Caco-2 (cell line): ENCODE results near the gene SH3RF1. TPM values are rescaled to one million over a fixed set of nuclear protein-coding genes. Genes with fewer than 3 reads are reported as not detected.
A peak's percentile ranks its signal among the peaks of the same experiment; 100 is the strongest.

Experiments
- BruUV-seq: library from RNA; stranded (reverse); fragments of 400-500 nt; replicated peaks from 2 replicates; lab custom pipeline; 2021; lab: Mats Ljungman, UMichigan
- CTCF ChIA-PET: fragments of 300-600 bp; sonication (Branson Sonifier 250); formaldehyde crosslinking; loops from one replicate; lab custom pipeline; 2022; ENCODE audit warnings: antibody characterized with exemption; lab: Charles Lee
- POLR2A ChIA-PET: fragments of 300-600 bp; sonication (Branson Sonifier 250); formaldehyde crosslinking; loops from one replicate; lab custom pipeline; 2022; ENCODE audit warnings: antibody characterized with exemption; lab: Charles Lee
- DNase-seq, 2 experiments: peaks; one replicate each; pipeline versions ENCODE4 v3.0.0 to v3.0.0-alpha.2; 2020 to 2022
- H3K27me3 ChIP-seq: replicated peaks from 2 replicates; pipeline ENCODE4 v1.6.0; 2011; ENCODE audit warnings: low read length; ENCODE audit not compliant: control insufficient read depth, insufficient read depth
- H3K36me3 ChIP-seq: 2 replicates; pipeline ENCODE4 v1.5.1; 2011; ENCODE audit warnings: low read length; ENCODE audit not compliant: control insufficient read depth, insufficient read depth
- H3K4me1 ChIP-seq: fragments of 250-450 bp; sonication (Bioruptor Pico); 2 replicates; pipeline ENCODE4 v1.5.1; 2020; ENCODE audit warnings: mild to moderate bottlenecking
- H3K4me3 ChIP-seq: 2 replicates; pipeline ENCODE4 v1.5.1; 2011; ENCODE audit warnings: low read depth, mild to moderate bottlenecking, control low read depth, low read length
- H3K9me3 ChIP-seq: fragments of 250-450 bp; sonication (Bioruptor Pico); 2 replicates; pipeline ENCODE4 v1.5.1; 2020; ENCODE audit warnings: mild to moderate bottlenecking, moderate library complexity
- H3K27ac Mint-ChIP-seq: one replicate; pipeline ENCODE4 v1.8.0; 2022; ENCODE audit warnings: mixed read lengths; ENCODE audit not compliant: unreplicated experiment
- H3K27me3 Mint-ChIP-seq: one replicate; pipeline ENCODE4 v1.8.0; 2022; ENCODE audit warnings: mixed read lengths; ENCODE audit not compliant: insufficient read depth, unreplicated experiment
- H3K36me3 Mint-ChIP-seq: one replicate; pipeline ENCODE4 v1.8.0; 2022; ENCODE audit warnings: mild to moderate bottlenecking, mixed read lengths; ENCODE audit not compliant: insufficient read depth, unreplicated experiment
- H3K4me1 Mint-ChIP-seq: one replicate; pipeline ENCODE4 v1.8.0; 2022; ENCODE audit warnings: low read depth, mixed read lengths; ENCODE audit not compliant: unreplicated experiment
- H3K4me3 Mint-ChIP-seq: one replicate; pipeline ENCODE4 v1.8.0; 2022; ENCODE audit warnings: mild to moderate bottlenecking, moderate library complexity, mixed read lengths; ENCODE audit not compliant: unreplicated experiment
- H3K9me3 Mint-ChIP-seq: one replicate; pipeline ENCODE4 v1.8.0; 2022; ENCODE audit warnings: mixed read lengths; ENCODE audit not compliant: unreplicated experiment
- intact Hi-C: fragments of 100-400 bp; cut with micrococcal nuclease; formaldehyde crosslinking; loops from one replicate; pipeline ENCODE4 v1.10.0; 2022; ENCODE audit not compliant: unreplicated experiment
- total RNA-seq: library from RNA; stranded (reverse); gene quantifications from 2 replicates; pipeline ENCODE4 v1.2.3, GENCODE V29; 2022
- TF ChIP-seq, protein P1 (sequence below), 2 experiments: fragments of 200-600 bp in 1 of 2; IDR thresholded peaks; 1 replicate in 1 of 2; 2 replicates in 1 of 2; pipeline versions ENCODE4 v1.5.1 to v1.8.0; 2011 to 2022; ENCODE audit warnings: antibody characterized with exemption in 1 of 2, control low read depth in 1 of 2, inconsistent platforms in 1 of 2, low read depth in 1 of 2, low read length in 1 of 2, mild to moderate bottlenecking in 1 of 2, moderate library complexity in 1 of 2; ENCODE audit not compliant: insufficient read depth in 1 of 2, severe bottlenecking in 1 of 2, unreplicated experiment in 1 of 2

SH3RF1 gene
- total RNA-seq, 1 experiment from 2014 or later, result 25.1 TPM

GRCh38 chr4:169127314-169127713 lies 143.4 kb downstream of the SH3RF1 start:
- H3K4me3 Mint-ChIP-seq, result no peak overlapping the region
- H3K9me3 Mint-ChIP-seq, result no peaks in the 10 kb centered on the region
- Histone ChIP-seq H3K36me3 (no peaks in the 10 kb centered on the region), H3K27me3 (no peaks in the 10 kb centered on the region), H3K9me3 (no peaks in the 10 kb centered on the region), H3K4me3 (no peak overlapping the region), H3K4me1 (no peaks in the 10 kb centered on the region)
- peaks cover 44% of the 10 kb centered on the region for H3K36me3 Mint-ChIP-seq
- no TSS peak for BruUV-seq
- CTCF ChIA-PET, result no interaction called here
- intact Hi-C loops, result no loop called here
- TF ChIP-seq, protein P1, sequence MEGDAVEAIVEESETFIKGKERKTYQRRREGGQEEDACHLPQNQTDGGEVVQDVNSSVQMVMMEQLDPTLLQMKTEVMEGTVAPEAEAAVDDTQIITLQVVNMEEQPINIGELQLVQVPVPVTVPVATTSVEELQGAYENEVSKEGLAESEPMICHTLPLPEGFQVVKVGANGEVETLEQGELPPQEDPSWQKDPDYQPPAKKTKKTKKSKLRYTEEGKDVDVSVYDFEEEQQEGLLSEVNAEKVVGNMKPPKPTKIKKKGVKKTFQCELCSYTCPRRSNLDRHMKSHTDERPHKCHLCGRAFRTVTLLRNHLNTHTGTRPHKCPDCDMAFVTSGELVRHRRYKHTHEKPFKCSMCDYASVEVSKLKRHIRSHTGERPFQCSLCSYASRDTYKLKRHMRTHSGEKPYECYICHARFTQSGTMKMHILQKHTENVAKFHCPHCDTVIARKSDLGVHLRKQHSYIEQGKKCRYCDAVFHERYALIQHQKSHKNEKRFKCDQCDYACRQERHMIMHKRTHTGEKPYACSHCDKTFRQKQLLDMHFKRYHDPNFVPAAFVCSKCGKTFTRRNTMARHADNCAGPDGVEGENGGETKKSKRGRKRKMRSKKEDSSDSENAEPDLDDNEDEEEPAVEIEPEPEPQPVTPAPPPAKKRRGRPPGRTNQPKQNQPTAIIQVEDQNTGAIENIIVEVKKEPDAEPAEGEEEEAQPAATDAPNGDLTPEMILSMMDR (IDR thresholded peaks at IDR 0.05; ENCODE audit: insufficient read depth in 1 of 2, low read depth in 1 of 2, low read length in 1 of 2, severe bottlenecking in 1 of 2, unreplicated experiment in 1 of 2), result no peak
- POLR2A ChIA-PET, result no interaction called here
- DNase-seq, result no peak
- peaks cover 10% of the 10 kb centered on the region for H3K4me1 Mint-ChIP-seq
- H3K27ac Mint-ChIP-seq, result no peak overlapping the region
- no peaks in the 10 kb centered on the region for H3K27me3 Mint-ChIP-seq

- no peak overlapping the region for H3K4me3 ChIP-seq
- ChIA-PET POLR2A (no interaction called here), CTCF (no interaction called here)
- no peaks in the 10 kb centered on the region for H3K9me3 ChIP-seq
- Mint-ChIP-seq H3K27ac (no peak overlapping the region), H3K9me3 (no peaks in the 10 kb centered on the region), H3K27me3 (no peaks in the 10 kb centered on the region), H3K4me1 (peaks cover 16% of the 10 kb centered on the region), H3K4me3 (no peak overlapping the region), H3K36me3 (peaks cover 42% of the 10 kb centered on the region)
- intact Hi-C loops, result no loop called here
- TF ChIP-seq, protein P1 (IDR thresholded peaks at IDR 0.05; ENCODE audit: insufficient read depth in 1 of 2, low read depth in 1 of 2, low read length in 1 of 2, severe bottlenecking in 1 of 2, unreplicated experiment in 1 of 2), result no peak
- H3K36me3 ChIP-seq, result no peaks in the 10 kb centered on the region
- H3K27me3 ChIP-seq, result no peaks in the 10 kb centered on the region
- BruUV-seq, result no TSS peak
- DNase-seq, result no peak
- H3K4me1 ChIP-seq, result no peaks in the 10 kb centered on the region
These were observed 146.1 kb downstream of the SH3RF1 start for GRCh38 chr4:169124661-169125060.

- DNase-seq, result no peak
- Histone ChIP-seq H3K4me1 (no peaks in the 10 kb centered on the region), H3K27me3 (no peaks in the 10 kb centered on the region), H3K4me3 (no peak overlapping the region), H3K36me3 (no peaks in the 10 kb centered on the region), H3K9me3 (no peaks in the 10 kb centered on the region)
- H3K4me3 Mint-ChIP-seq, result no peak overlapping the region
- no TSS peak for BruUV-seq
- ChIA-PET POLR2A (no interaction called here), CTCF (no interaction called here)
- H3K27ac Mint-ChIP-seq, result peak overlapping the region; percentile 26
- peaks cover 16% of the 10 kb centered on the region for H3K4me1 Mint-ChIP-seq
- TF ChIP-seq, protein P1 (IDR thresholded peaks at IDR 0.05; ENCODE audit: insufficient read depth in 1 of 2, low read depth in 1 of 2, low read length in 1 of 2, severe bottlenecking in 1 of 2, unreplicated experiment in 1 of 2), result no peak
- H3K36me3 Mint-ChIP-seq, result peaks cover 36% of the 10 kb centered on the region
- no peaks in the 10 kb centered on the region for H3K9me3 Mint-ChIP-seq
- intact Hi-C loops, result no loop called here
- H3K27me3 Mint-ChIP-seq, result no peaks in the 10 kb centered on the region
These were observed 148.3 kb downstream of the SH3RF1 start for GRCh38 chr4:169122422-169122821.
